ENCODE results near the gene PPP3CA.

The PPP3CA gene

GRCh38 chr4:101028886-101029285 is 318.4 kb downstream of the PPP3CA start:
- peak; percentile 68 for FAIRE-seq
- no peak for DNase-seq (ENCODE audit: insufficient read length, low spot score)
- no peak for TF ChIP-seq POLR2A (IDR thresholded peaks at IDR 0.05; ENCODE audit: low read depth, low read length)
- no peak for TF ChIP-seq TAF1 (IDR thresholded peaks at IDR 0.05; ENCODE audit: low read depth, low read length)

- FAIRE-seq, result no peak
- DNase-seq (ENCODE audit: insufficient read length, low spot score), result no peak
- TF ChIP-seq PAX5 (IDR thresholded peaks at IDR 0.05; ENCODE audit: insufficient read depth, low read length, severe bottlenecking) (no peak), SPI1 (IDR thresholded peaks at IDR 0.05; ENCODE audit: low read depth, low read length) (no peak), POU2F2 (IDR thresholded peaks at IDR 0.05; ENCODE audit: low read depth, low read length) (no peak), TAF1 (IDR thresholded peaks at IDR 0.05; ENCODE audit: low read depth, low read length) (no peak), POLR2AphosphoS5 (IDR thresholded peaks at IDR 0.05; ENCODE audit: low read depth, low read length) (no peak), POLR2A (IDR thresholded peaks at IDR 0.05; ENCODE audit: low read depth, low read length) (no peak)
Observed at GRCh38 chr4:101027721-101028120, 319.6 kb downstream of the PPP3CA start.

- DNase-seq (ENCODE audit: insufficient read length, low spot score) (no peak), FAIRE-seq (no peak)
- no peak for TF ChIP-seq POU2F2 (IDR thresholded peaks at IDR 0.05; ENCODE audit: low read depth, low read length)
- TF ChIP-seq POLR2AphosphoS5 (IDR thresholded peaks at IDR 0.05; ENCODE audit: low read depth, low read length), result no peak
- no peak for TF ChIP-seq SPI1 (IDR thresholded peaks at IDR 0.05; ENCODE audit: low read depth, low read length)
- TF ChIP-seq POLR2A (IDR thresholded peaks at IDR 0.05; ENCODE audit: low read depth, low read length), result no peak
- TF ChIP-seq PAX5 (IDR thresholded peaks at IDR 0.05; ENCODE audit: insufficient read depth, low read length, severe bottlenecking), result no peak
- no peak for TF ChIP-seq TAF1 (IDR thresholded peaks at IDR 0.05; ENCODE audit: low read depth, low read length)
Observed at GRCh38 chr4:101025755-101026154, 321.6 kb downstream of the PPP3CA start.

- TF ChIP-seq POLR2AphosphoS5 (IDR thresholded peaks at IDR 0.05; ENCODE audit: low read depth, low read length) (no peak), TAF1 (IDR thresholded peaks at IDR 0.05; ENCODE audit: low read depth, low read length) (no peak), SPI1 (IDR thresholded peaks at IDR 0.05; ENCODE audit: low read depth, low read length) (no peak), POU2F2 (IDR thresholded peaks at IDR 0.05; ENCODE audit: low read depth, low read length) (no peak), PAX5 (IDR thresholded peaks at IDR 0.05; ENCODE audit: insufficient read depth, low read length, severe bottlenecking) (no peak), POLR2A (IDR thresholded peaks at IDR 0.05; ENCODE audit: low read depth, low read length) (no peak)
- FAIRE-seq, result no peak
- DNase-seq (ENCODE audit: insufficient read length, low spot score), result no peak
Observed at GRCh38 chr4:101022151-101023024, 324.9 kb downstream of the PPP3CA start.

GRCh38 chr4:101020956-101021355 is 326.4 kb downstream of the PPP3CA start:
- no peak for DNase-seq (ENCODE audit: insufficient read length, low spot score)
- peak; percentile 93 for FAIRE-seq
- no peak for TF ChIP-seq POLR2A (IDR thresholded peaks at IDR 0.05; ENCODE audit: low read depth, low read length)
- peak; percentile 77 for TF ChIP-seq SPI1 (IDR thresholded peaks at IDR 0.05; ENCODE audit: low read depth, low read length)
- TF ChIP-seq POU2F2 (IDR thresholded peaks at IDR 0.05; ENCODE audit: low read depth, low read length), result peak; percentile 38; the same call in 1 of the 2 replicates

- DNase-seq (ENCODE audit: insufficient read length, low spot score), result no peak
- no peak for FAIRE-seq
- TF ChIP-seq POU2F2 (IDR thresholded peaks at IDR 0.05; ENCODE audit: low read depth, low read length) (no peak), PAX5 (IDR thresholded peaks at IDR 0.05; ENCODE audit: insufficient read depth, low read length, severe bottlenecking) (no peak), POLR2A (IDR thresholded peaks at IDR 0.05; ENCODE audit: low read depth, low read length) (no peak), SPI1 (IDR thresholded peaks at IDR 0.05; ENCODE audit: low read depth, low read length) (no peak), TAF1 (IDR thresholded peaks at IDR 0.05; ENCODE audit: low read depth, low read length) (no peak), POLR2AphosphoS5 (IDR thresholded peaks at IDR 0.05; ENCODE audit: low read depth, low read length) (no peak)
Observed at GRCh38 chr4:101019941-101020401, 327.4 kb downstream of the PPP3CA start.

- no peak for FAIRE-seq
- TF ChIP-seq POLR2A (IDR thresholded peaks at IDR 0.05; ENCODE audit: low read depth, low read length) (no peak), POU2F2 (IDR thresholded peaks at IDR 0.05; ENCODE audit: low read depth, low read length) (no peak; the same call in 1 of the 2 replicates), PAX5 (IDR thresholded peaks at IDR 0.05; ENCODE audit: insufficient read depth, low read length, severe bottlenecking) (no peak), TAF1 (IDR thresholded peaks at IDR 0.05; ENCODE audit: low read depth, low read length) (no peak), SPI1 (IDR thresholded peaks at IDR 0.05; ENCODE audit: low read depth, low read length) (no peak)
- no peak for DNase-seq (ENCODE audit: insufficient read length, low spot score)
Observed at GRCh38 chr4:101019313-101019712, 328.0 kb downstream of the PPP3CA start.

- DNase-seq (ENCODE audit: insufficient read length, low spot score) (no peak), FAIRE-seq (peak; percentile 97)
- TF ChIP-seq TAF1 (IDR thresholded peaks at IDR 0.05; ENCODE audit: low read depth, low read length) (no peak), PAX5 (IDR thresholded peaks at IDR 0.05; ENCODE audit: insufficient read depth, low read length, severe bottlenecking) (peak; percentile 70), SPI1 (IDR thresholded peaks at IDR 0.05; ENCODE audit: low read depth, low read length) (peak; percentile 98), POU2F2 (IDR thresholded peaks at IDR 0.05; ENCODE audit: low read depth, low read length) (peak; percentile 17; the same call in 1 of the 2 replicates), POLR2AphosphoS5 (IDR thresholded peaks at IDR 0.05; ENCODE audit: low read depth, low read length) (no peak), POLR2A (IDR thresholded peaks at IDR 0.05; ENCODE audit: low read depth, low read length) (no peak)
Observed at GRCh38 chr4:101018836-101019235, 328.5 kb downstream of the PPP3CA start.

- TF ChIP-seq SPI1 (IDR thresholded peaks at IDR 0.05; ENCODE audit: low read depth, low read length) (no peak), PAX5 (IDR thresholded peaks at IDR 0.05; ENCODE audit: insufficient read depth, low read length, severe bottlenecking) (no peak), POLR2AphosphoS5 (IDR thresholded peaks at IDR 0.05; ENCODE audit: low read depth, low read length) (no peak), POU2F2 (IDR thresholded peaks at IDR 0.05; ENCODE audit: low read depth, low read length) (no peak), POLR2A (IDR thresholded peaks at IDR 0.05; ENCODE audit: low read depth, low read length) (no peak), TAF1 (IDR thresholded peaks at IDR 0.05; ENCODE audit: low read depth, low read length) (no peak)
- peak; percentile 78 for FAIRE-seq
- no peak for DNase-seq (ENCODE audit: insufficient read length, low spot score)
Observed at GRCh38 chr4:101014417-101014816, 332.9 kb downstream of the PPP3CA start.
